ENCODE results near the gene VAT1L. TPM values are rescaled to one million over a fixed set of nuclear protein-coding genes. Genes with fewer than 3 reads are reported as not detected.

Gene VAT1L
- total RNA-seq, 1 donor from 2014 or later: 17.7 TPM

DNA sequence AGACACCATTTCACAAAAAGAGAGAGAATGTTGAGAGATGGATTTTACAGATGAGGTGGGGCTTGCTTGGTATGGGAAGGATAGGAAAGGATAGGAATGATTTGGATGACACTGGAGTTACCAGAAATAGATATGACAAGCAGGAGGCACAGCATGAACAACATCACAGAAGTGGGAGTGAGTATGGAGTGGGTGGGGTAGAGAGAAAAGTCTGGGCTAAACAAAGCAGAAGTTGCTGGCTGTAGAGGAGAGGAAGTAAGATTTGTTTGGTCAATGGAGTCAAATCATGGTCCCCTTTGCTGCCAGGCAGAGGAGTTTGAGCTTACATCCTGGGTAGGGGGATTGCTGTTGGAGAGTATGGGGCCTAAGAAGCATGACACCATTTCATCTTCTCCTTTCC is 101.7 kb downstream of the VAT1L start:
- intact Hi-C loops (cut with micrococcal nuclease): no loop called here
- ATAC-seq (peak; percentile 37), DNase-seq (no peak)

DNA sequence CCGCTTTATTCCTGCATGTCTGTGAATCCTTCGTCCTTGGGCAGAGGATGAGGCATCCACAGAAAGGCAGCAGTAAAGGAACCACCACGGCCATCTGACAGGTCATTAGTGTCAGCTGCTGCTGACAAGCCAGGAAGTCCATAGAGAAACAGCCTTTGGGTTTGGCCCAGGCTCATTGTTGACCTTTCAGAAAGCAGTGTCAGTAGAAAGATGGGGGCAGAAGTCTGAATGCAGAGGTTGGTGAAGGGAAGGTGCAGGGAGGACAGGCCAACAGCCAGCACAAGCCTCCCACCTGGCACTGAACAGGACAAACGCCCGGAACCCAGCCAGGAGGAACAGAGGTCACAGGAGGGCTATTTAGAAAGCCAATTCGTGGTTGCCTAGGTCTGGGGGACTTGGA is 105.8 kb downstream of the VAT1L start:
- intact Hi-C loops (cut with micrococcal nuclease): no loop called here
- peak; percentile 60 for DNase-seq
- peak; percentile 80 for ATAC-seq

DNA sequence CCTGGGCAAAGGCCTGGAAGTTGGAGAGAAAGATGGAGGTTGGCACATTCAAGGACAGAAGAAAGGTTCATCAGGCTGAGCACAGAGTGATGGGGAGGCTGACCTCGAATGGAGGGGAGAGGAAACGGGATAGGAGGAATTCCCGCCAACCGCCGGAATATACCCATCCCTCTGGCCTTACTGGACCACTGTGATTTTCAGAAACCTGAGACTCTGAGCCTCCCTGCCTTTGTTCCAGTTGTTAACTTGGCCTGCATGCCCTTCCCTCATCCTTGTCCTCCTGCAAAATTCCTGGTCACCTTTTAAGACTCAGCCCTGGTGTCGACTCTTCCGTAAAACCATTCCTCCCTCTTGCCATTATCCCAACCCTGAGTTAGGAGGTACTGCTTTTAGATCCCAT is 107.6 kb downstream of the VAT1L start:
- ATAC-seq (no peak), DNase-seq (no peak)
- intact Hi-C loops (cut with micrococcal nuclease): no loop called here

DNA sequence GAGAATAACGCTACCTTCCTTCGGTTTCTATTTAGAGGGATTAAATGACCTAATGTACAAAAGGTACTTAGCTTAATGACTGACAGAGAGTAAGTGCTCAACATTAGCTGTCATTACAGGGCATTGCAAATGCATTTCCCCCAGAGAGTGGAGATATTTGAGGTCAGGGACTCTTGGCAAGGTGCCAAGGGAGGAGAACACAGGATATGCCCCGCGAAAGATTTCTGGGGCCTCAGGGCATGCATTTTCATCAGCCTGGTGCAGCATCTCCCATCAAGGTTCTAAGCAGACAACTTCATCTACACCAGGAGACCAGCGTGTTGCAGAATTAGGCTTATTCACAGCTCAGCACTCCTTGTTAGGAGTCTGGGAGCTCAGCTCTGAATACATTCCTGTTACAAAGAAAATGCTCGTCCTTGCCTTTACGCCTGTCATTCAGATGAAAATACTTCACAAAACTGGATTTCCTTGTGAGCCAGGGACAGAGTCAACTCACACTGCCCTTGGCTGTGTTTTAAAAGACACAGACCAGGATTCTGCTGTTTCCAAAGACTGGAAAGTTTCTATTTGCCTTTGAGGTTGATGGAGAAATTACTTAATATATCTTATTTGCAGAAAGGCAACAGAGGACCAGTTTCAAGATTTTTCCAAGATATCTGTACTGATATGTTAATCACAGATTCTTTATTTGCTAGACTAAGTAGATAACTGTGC is 108.2 kb downstream of the VAT1L start:
- ATAC-seq: peak; percentile 25
- intact Hi-C loops (cut with micrococcal nuclease): no loop called here

DNA sequence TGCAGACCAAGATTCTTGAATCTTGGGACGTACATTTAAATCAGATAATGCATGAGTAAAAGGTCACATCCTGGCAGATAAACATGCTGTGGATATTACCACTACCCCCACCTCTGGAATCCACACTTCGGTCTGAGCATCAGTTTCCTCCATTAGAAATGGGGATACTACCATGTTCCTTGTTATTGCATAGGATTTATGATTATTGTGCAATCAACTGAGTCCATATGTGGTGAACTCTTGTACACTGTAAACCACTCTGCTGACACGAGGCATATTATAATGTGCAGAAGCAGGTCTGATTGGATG is 108.7 kb downstream of the VAT1L start:
- intact Hi-C loops (cut with micrococcal nuclease): no loop called here
- no peak for DNase-seq
- ATAC-seq: no peak

More for the DNA sequence above, 108.2 kb downstream of the VAT1L start:
- DNase-seq: no peak

DNA sequence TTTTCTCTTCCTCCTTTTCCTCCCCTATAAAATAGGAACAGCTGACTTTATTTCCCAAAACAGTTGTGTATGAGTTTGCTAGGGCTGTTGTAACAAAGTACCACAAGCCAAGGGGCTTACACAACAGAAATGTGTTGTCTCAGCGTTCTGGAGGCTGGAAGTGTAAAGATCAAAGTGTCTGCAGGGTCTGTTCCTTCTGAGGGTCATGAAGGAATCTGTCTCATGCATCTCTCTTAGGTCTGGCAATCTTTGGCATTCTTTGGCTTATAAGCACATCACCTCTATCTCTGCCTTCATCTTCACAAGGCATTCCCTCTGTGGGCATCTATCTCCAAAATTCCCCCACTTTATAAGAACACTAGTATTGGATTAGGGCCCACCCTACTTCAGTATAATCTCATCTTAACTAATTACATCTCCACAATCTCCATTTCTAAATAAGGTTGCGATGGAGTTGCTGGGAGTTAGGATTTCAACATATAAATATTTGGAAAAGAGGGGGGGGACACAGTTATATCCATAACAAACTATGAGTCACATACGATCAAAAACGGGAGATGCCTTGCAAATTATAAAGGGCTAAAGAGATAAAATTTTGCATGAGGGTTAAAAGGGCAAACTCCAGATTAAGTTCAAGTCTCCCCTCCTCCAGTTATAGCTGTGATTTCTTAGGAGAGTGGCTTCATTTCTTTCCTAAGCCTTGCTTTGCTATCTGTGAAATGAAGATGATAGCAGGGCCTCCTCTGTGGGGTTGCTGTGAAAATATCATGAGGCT is 109.7 kb downstream of the VAT1L start:
- ATAC-seq (no peak), DNase-seq (no peak)
- intact Hi-C loops (cut with micrococcal nuclease): no loop called here

DNA sequence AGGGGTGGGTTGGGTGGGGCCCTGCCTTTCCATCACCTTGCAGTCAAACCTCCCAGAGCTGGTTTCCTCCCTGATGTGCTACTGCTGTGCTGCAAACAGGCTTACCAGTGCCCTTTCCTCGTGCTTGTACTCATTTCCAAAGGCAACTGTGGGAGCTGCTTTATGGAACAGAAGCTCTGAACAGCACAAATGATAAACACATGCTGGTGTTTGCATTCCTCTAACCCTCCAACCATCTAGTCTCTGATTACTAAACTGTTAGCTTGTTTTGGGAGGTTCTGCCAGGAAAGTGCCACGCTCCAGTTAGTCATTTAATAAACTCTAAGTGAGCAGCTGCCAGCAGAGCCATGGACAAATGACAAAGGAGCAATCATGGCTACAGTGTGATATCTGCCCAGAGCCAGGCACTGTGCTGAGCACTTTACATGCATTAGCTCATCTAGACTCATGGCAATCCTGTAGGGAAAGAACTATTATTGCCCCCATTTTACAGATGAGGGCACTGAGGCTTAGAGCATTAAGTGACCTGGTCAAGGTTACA is 110.4 kb downstream of the VAT1L start:
- intact Hi-C loops (cut with micrococcal nuclease): no loop called here
- peak; percentile 28 for ATAC-seq

DNA sequence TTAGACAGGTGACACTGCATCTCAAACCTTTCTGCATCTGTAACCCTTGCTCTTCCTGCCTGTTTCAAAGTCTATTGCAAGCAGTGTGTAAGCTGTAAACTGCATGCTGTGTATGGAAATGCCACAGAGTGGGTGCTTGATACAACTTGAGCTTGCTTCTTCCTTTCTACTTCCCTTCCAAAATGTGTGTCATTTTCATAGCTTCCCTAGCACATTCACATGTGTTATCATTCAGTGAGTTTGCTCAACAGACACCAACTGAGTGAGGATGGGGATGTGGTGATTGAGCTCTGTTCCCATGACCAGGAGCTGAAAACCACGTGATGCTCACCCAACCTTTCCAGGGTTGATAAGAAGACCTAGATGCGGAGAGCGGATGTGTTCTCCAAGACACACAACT is 111.1 kb downstream of the VAT1L start:
- ATAC-seq (no peak), DNase-seq (no peak)
- intact Hi-C loops (cut with micrococcal nuclease): no loop called here

More for the DNA sequence above, 110.4 kb downstream of the VAT1L start:
- DNase-seq: no peak

DNA sequence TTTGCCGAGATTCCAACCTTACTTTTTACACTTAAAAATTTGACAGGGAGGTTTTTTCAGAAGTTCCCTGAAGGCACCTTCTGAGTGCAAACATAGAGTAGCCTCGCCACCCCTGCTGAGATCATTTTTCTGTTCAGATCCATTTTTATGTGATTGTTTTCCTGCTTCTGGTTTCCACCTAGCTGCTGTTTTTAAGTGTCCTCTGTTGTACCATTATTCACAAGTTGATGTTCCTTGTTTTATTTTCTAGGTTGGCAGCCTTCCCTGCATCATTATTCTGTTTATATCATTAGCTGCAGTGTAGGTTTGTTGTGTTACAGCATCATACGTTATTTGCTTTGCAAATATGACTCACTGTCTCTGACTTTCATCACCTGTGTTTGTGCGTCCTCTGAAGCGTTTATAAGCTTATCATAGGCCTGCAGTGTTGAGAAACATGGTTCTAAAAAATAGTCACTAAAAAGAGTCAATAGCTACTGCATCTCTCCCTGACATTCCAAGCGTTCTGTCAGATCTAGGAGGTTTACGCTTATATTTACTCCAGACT is 117.1 kb downstream of the VAT1L start:
- ATAC-seq: no peak
- DNase-seq: no peak
- intact Hi-C loops (cut with micrococcal nuclease): no loop called here

DNA sequence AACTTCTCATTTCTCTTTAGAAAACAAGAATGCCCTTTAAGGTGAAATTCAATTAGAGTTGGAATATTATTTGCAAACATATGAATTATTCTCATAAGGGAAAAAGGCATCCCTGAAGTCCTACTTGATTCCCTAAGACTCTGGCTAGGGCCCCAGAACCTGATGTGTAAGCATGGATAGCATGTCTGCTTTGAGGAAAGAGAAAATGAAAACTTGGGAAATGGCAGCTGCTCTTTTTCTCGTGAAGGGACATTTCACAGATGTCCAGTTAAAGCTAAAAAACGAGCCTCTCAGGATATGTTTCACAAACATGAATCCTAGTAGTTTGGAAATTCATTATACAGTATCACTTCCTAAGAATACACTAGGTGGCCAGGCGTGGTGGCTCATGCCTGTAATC is 121.7 kb downstream of the VAT1L start:
- DNase-seq: no peak
- ATAC-seq: no peak
- intact Hi-C loops (cut with micrococcal nuclease): no loop called here

DNA sequence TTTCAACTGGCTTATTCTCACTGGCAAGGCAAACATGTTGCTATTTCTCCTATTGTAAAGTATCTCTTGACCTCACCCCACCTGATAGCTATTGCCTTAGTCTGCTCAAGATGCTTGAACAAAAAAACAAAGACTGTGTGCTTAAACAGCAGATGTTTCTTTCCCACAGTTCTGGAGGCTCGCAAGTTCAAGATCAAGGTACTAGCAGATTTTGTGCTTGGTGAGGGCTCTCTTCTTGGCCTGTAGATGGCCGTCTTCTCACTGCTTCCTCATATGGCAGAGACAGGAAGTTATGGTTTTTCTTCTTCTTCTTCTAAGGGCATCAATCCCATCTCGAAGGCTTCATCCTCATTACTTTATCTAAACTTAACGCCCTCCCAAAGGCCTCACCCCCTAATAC is 124.3 kb downstream of the VAT1L start:
- DNase-seq (no peak), ATAC-seq (no peak)
- intact Hi-C loops (cut with micrococcal nuclease): no loop called here

DNA sequence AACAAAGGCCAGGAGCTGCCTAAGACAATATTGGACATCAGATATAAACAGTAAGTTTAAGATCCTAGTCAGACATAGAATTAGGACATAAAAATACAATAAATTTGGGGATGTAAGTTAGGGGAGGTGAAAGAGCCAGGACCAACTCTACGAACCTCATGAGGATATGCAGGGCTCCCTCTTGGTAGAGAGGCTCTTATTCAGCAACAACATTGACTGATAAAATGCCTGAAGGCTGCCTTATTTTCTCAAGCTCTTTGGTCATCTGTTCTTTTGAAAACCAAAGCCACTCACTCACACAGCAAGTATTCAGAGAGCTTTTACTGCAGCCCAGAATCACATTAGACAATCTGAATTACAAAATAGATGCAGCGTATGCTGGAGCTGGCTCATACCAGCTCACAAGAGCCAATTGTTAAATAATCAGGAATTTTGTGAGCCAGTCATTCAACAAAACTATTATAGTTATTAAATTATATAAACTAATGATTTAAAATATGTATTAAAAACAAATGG is 125.4 kb downstream of the VAT1L start:
- intact Hi-C loops (cut with micrococcal nuclease): no loop called here
- DNase-seq (no peak), ATAC-seq (no peak)

DNA sequence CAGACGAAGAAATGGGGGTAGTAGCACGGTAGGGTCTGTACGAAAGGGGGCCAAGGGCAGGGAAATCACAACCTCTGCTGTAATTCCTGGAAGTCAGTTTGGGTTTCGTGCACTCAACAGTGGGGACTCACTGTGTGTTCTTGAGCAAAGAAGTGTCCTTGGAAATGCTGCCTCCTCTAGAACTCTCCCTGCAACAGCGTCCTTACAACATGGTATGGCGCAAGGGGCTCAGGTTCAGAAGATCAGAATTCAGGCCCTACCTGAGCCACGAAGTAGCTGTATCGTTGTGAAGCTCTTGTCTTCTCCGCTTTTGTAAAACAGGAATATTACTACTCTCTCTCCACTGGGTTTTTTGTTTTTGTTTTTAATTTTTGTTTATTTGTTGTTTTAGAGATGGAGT is 127.7 kb downstream of the VAT1L start:
- no peak for DNase-seq
- intact Hi-C loops (cut with micrococcal nuclease): no loop called here
- ATAC-seq: no peak

DNA sequence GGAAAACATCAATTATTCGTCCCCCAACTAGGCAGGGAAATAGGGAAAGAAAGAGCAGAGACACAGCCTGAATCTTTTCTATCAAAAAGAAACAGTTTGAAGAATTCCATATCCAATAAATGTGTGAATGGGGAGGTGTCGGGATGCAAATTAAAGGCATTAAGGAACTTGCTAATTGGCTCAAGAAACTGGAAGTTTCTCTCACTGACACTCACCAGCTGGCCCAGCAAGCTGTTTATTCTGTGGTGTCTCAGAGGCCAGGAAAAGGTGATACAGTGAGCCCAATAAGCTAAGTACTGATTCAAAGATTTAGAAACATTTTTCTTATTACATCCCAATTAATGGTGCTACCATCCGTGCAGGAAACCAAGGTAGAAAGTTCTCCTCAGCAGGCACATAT is 129.6 kb downstream of the VAT1L start:
- intact Hi-C loops (cut with micrococcal nuclease): no loop called here
- DNase-seq (no peak), ATAC-seq (no peak)

DNA sequence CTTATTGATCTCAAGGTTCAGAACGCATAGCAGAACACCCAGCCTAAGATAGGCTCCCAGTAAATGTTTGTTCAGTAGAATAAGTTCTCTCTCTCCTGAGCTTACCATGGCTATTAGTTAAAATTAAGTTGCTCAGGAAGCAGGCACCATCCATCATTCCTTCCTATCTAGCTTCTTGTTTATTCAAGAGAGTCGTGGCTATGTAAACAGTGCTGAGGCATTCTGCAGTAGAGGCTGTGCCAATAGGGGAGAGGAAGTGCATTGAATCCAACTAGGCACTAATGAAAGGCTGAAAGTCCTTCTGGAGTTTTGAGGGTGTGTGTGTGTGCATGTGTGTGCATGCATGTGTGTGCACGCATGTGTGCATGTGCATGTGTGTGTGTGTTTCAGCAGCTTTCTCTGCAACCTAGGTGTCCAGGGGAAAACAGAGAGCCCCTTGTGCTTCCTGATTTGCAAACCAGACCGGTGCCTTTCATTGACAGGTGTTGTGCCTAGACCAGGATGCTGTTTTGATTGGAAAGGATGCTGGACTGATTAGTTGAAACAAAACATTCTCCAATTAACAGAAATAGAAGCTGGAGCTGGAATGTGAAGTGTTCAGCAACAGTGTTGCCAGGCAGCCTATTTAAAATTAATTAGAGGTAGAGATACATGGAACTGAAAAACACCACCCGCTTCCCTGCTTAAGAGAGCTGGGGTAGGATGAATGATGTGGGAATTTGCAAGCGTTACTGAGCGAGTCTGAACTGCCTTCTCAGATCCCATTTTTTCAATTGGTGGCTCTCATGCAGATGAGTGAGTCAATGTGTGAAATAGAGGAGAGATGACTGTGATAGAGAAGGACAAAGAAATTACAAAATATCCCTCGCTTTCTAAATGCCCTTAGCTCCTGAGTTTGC is 130.7 kb downstream of the VAT1L start:
- ATAC-seq: peak; percentile 57
- intact Hi-C loops (cut with micrococcal nuclease): no loop called here
- DNase-seq: no peak

DNA sequence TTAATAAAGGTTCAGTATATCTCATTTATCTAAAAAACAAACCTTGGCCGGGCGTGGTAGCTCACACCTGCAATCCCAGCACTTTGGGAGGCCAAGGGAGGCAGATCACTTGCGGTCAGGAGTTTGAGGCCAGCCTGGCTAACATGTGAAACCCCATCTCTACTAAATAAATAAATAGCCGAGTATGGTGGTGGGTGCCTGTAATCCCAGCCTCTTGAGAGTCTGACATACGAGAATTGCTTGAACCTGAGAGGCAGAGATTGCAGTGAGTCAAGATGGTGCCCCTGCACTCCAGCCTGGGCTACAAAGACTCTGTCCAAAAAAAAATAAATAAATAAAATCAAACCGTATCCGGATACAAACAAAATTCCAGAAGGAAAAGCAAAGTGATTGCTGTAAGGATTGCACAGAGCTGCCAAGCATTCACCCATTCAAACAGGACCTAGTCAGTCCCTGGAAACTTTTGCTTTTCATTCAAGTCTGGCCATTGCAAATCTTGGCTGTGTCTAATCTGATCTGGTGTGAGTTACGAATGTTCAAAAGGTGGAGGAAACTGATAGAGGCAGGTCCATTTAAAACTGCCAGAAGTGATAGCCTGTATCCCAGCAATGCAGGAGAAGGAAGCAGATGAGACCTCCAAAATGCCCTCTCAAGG is 131.5 kb downstream of the VAT1L start:
- no peak for ATAC-seq
- intact Hi-C loops (cut with micrococcal nuclease): no loop called here

DNA sequence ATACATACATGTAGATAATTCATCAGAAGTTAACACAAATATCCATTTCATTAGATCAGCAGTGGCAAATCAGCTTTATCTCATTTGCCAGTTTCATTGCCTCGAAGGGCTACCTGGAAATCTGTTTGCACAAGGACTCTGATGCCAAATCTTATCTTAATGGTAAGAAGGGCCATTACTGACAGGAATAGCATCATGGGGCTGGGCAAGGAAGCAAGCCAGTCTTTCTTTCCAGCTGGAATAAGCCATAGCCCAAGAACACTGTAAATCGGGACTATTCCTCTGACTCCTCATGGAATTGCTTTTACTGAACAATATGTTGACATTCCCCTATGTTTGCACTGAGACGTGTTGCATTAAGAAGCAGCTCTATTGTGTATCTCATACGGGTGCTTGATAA is 132.6 kb downstream of the VAT1L start:
- ATAC-seq: peak; percentile 62
- no peak for DNase-seq
- intact Hi-C loops (cut with micrococcal nuclease): no loop called here

More for the DNA sequence above, 131.5 kb downstream of the VAT1L start:
- DNase-seq: no peak

DNA sequence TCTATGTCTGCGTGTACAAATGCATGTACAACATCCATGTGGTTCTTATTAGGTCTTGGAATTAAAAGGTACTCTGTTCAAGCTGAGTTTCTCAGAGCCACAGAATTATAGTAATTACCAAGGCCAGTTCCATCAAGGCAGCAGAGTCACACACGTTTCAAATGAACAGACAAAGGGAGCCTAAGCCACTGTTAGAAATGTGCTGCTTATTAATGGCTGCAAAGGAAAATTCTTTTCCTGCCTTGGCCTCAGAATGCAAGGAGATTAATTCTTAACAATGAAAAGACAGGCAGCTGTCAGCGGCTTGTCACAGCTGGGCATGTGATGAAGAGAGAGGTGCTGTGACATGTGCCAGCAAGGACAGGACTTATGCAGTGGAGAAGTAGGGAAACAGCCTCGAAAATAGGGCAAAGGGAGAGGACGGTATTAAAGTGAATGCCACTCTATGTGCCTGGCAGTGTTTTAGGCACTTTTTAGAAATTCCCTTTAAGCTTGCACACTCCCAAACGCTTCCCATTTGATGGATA is 133.9 kb downstream of the VAT1L start:
- no peak for DNase-seq
- intact Hi-C loops (cut with micrococcal nuclease): no loop called here
- ATAC-seq: peak; percentile 57

DNA sequence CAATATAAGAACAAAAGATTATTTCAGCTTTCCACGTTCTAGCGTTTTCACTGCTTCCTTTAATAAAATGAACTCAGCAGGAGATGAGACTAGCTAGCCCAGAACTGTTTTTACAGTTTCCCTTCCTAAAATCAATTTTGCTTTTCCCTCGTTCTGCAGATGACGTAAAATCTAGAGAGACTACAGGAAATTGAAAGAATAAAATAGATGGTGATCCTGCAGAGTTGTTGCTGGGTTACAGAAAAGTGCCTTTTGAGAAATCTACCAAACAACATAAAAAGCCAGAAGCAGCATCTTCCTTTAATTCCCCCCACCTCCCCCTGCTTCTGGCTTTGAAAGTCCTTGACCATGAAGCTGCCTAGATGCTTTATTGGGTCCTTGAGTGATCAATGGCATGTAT is 137.2 kb downstream of the VAT1L start:
- DNase-seq: no peak
- intact Hi-C loops (cut with micrococcal nuclease): no loop called here
- ATAC-seq: no peak

All from left ventricle myocardium superior (tissue), 1 donor.